Esophagus (tissue), 2 donors: ENCODE data around the gene LPAR4. TPM values are rescaled to one million over a fixed set of nuclear protein-coding genes. Genes with fewer than 3 reads are reported as not detected.
"Not testable (repeated sequence)": the region's sequence is repeated elsewhere in the genome, so short reads cannot be mapped to it uniquely, and the experiment has no call there.

ENCODE experiments used
- H3K27ac ChIP-seq, 2 donors: one replicate each; pipeline ENCODE4 v1.5.1; 2013; ENCODE audit warnings: low read depth in 2 of 2, mild to moderate bottlenecking in 2 of 2, inconsistent platforms in 1 of 2, low read length in 1 of 2, moderate library complexity in 1 of 2
- H3K27me3 ChIP-seq, 2 donors: one replicate each; pipeline ENCODE4 v1.6.1; 2013; ENCODE audit warnings: low read length in 2 of 2, control low read depth in 1 of 2, mild to moderate bottlenecking in 1 of 2; ENCODE audit not compliant: insufficient read depth in 2 of 2, control insufficient read depth in 1 of 2
- H3K36me3 ChIP-seq, 2 donors: one replicate each; pipeline ENCODE4 v1.6.1; 2013; ENCODE audit warnings: low read length in 1 of 2; ENCODE audit not compliant: control insufficient read depth in 2 of 2, insufficient read depth in 2 of 2
- H3K4me1 ChIP-seq, 2 donors: one replicate each; pipeline ENCODE4 v1.6.1; 2013; ENCODE audit warnings: low read length in 1 of 2; ENCODE audit not compliant: control insufficient read depth in 2 of 2, insufficient read depth in 2 of 2
- H3K4me3 ChIP-seq, 2 donors: one replicate each; pipeline ENCODE4 v1.5.1; 2013; ENCODE audit warnings: low read length in 2 of 2, mild to moderate bottlenecking in 2 of 2, low read depth in 1 of 2, moderate library complexity in 1 of 2
- H3K9me3 ChIP-seq, 2 donors: one replicate each; pipeline ENCODE4 v1.6.1; 2013; ENCODE audit warnings: mild to moderate bottlenecking in 2 of 2, low read depth in 1 of 2, low read length in 1 of 2, moderate library complexity in 1 of 2; ENCODE audit not compliant: control insufficient read depth in 2 of 2, insufficient read depth in 1 of 2
- WGBS, 2 donors: extraction: QIAGEN DNeasy Blood & Tissue Kit; methylation state at CpG; one replicate each; pipeline ENCODE4 v1.1.7; 2013; 5-methylcytosine and 5-hydroxymethylcytosine counted together
- polyA plus RNA-seq, 2 donors: library from polyadenylated mRNA; stranded (reverse); fragments of 200-250 nt; gene quantifications; one replicate each; pipeline ENCODE4 v1.2.3, GENCODE V29; 2013
- donor health status: healthy with polysubstance abuse.
- donor health status: Bipolar disorder and iron deficiency.

Gene LPAR4
- polyA plus RNA-seq, 2 donors, result 0.05 to 0.06 TPM

DNA sequence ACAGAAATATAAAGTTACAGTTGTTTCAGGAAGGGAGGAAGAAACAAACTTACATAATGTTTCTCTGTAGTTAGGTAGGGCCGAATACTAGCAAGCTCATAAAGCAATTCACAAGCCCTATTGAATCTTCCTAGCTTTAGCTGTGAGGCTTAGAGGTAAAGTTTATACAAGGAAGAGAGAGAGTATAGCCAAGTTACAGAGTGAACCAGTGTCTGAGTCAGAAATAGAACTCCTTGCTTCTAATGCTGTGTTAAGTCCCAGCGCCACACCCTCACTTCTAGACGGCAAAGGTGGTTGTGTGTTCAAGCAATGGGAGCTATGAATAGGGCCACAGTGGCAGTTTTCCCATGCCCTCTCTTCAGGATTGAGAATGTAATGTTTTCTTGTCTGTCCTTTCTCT, 6.1 kb downstream of the LPAR4 start:
- Histone ChIP-seq H3K9me3 (no peaks in the 10 kb centered on the region), H3K27ac (peak overlapping the region; percentile 26 to 63), H3K36me3 (no peaks in the 10 kb centered on the region), H3K4me3 (no peak overlapping the region), H3K27me3 (no peaks in the 10 kb centered on the region), H3K4me1 (no peaks in the 10 kb centered on the region)
- WGBS, 2 donors, result 43 to 44% methylated on average over 3 of the region's 3 CpGs

DNA sequence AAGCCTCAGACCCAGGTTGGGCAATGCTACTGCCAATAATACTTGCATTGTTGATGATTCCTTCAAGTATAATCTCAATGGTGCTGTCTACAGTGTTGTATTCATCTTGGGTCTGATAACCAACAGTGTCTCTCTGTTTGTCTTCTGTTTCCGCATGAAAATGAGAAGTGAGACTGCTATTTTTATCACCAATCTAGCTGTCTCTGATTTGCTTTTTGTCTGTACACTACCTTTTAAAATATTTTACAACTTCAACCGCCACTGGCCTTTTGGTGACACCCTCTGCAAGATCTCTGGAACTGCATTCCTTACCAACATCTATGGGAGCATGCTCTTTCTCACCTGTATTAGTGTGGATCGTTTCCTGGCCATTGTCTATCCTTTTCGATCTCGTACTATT, 7.4 kb downstream of the LPAR4 start:
- no peaks in the 10 kb centered on the region for H3K36me3 ChIP-seq
- no peaks in the 10 kb centered on the region for H3K27me3 ChIP-seq
- H3K4me1 ChIP-seq, result no peaks in the 10 kb centered on the region
- no peak overlapping the region for H3K27ac ChIP-seq
- H3K4me3 ChIP-seq, result no peak overlapping the region
- no peaks in the 10 kb centered on the region for H3K9me3 ChIP-seq
- WGBS, 2 donors, result 78 to 85% methylated on average over 5 of the region's 5 CpGs

DNA sequence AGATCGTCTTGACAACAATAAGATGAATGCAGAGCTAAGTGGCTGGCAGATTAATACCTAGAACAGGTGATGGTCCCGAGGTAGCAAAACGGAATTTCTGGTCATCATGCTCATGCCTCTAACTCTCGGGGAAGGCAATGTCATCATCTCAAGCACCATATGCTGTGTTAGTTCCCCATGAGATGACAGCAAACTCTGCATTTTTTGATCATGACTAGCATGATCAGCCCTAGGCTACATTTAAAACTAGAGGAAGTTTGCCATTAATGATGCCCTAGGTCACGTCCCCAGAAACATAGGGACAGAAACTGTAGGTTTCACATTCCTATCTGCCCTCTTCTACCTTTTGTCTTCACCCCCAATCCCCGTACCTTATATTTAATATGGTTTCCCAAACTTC, 11.6 kb downstream of the LPAR4 start:
- Histone ChIP-seq H3K9me3 (no peaks in the 10 kb centered on the region), H3K27ac (no peak overlapping the region), H3K36me3 (no peaks in the 10 kb centered on the region), H3K4me3 (no peak overlapping the region), H3K27me3 (no peaks in the 10 kb centered on the region), H3K4me1 (no peaks in the 10 kb centered on the region)
- 74 to 92% methylated on average over 6 of the region's 6 CpGs for WGBS, 2 donors

- Histone ChIP-seq H3K4me3 (no peak overlapping the region), H3K4me1 (no peaks in the 10 kb centered on the region), H3K36me3 (no peaks in the 10 kb centered on the region), H3K27ac (peak overlapping the region in 1 of 2 donors; percentile 74), H3K9me3 (no peaks in the 10 kb centered on the region), H3K27me3 (no peaks in the 10 kb centered on the region)
- 38 to 54% methylated on average over 2 of the region's 2 CpGs for WGBS, 2 donors
These were observed 21.7 kb downstream of the LPAR4 start for GRCh38 chrX:78769101-78769755.

GRCh38 chrX:78769946-78770345, 22.4 kb downstream of the LPAR4 start:
- Histone ChIP-seq H3K27me3 (no peaks in the 10 kb centered on the region), H3K4me3 (no peak overlapping the region), H3K27ac (peak overlapping the region in 1 of 2 donors; percentile 74), H3K4me1 (no peaks in the 10 kb centered on the region), H3K9me3 (no peaks in the 10 kb centered on the region), H3K36me3 (no peaks in the 10 kb centered on the region)

- no peaks in the 10 kb centered on the region for H3K27me3 ChIP-seq
- 83 to 93% methylated on average over 1 of the region's 1 CpG for WGBS, 2 donors
- no peak overlapping the region for H3K27ac ChIP-seq
- H3K4me3 ChIP-seq, result no peak overlapping the region
- peaks cover 0 to 3% of the 10 kb centered on the region in 2 donors for H3K9me3 ChIP-seq
- no peaks in the 10 kb centered on the region for H3K4me1 ChIP-seq
- H3K36me3 ChIP-seq, result no peaks in the 10 kb centered on the region
These were observed 49.4 kb downstream of the LPAR4 start for GRCh38 chrX:78796916-78797315.

- Histone ChIP-seq H3K27ac (no peak overlapping the region), H3K36me3 (no peaks in the 10 kb centered on the region), H3K9me3 (peaks cover 0 to 3% of the 10 kb centered on the region in 2 donors), H3K27me3 (no peaks in the 10 kb centered on the region), H3K4me1 (no peaks in the 10 kb centered on the region), H3K4me3 (no peak overlapping the region)
- 38 to 51% methylated on average over 2 of the region's 2 CpGs for WGBS, 2 donors
These were observed 52.6 kb downstream of the LPAR4 start for GRCh38 chrX:78800114-78800513.

- peaks cover 0 to 3% of the 10 kb centered on the region in 2 donors for H3K9me3 ChIP-seq
- no peaks in the 10 kb centered on the region for H3K36me3 ChIP-seq
These were observed 53.2 kb downstream of the LPAR4 start for GRCh38 chrX:78800694-78801093.

GRCh38 chrX:78801522-78801921, 54.0 kb downstream of the LPAR4 start:
- no peaks in the 10 kb centered on the region for H3K27me3 ChIP-seq
- no peak overlapping the region for H3K4me3 ChIP-seq
- H3K36me3 ChIP-seq, result no peaks in the 10 kb centered on the region
- H3K9me3 ChIP-seq, result peaks cover 0 to 3% of the 10 kb centered on the region in 2 donors
- 61 to 83% methylated on average over 2 of the region's 2 CpGs for WGBS, 2 donors
- no peaks in the 10 kb centered on the region for H3K4me1 ChIP-seq
- H3K27ac ChIP-seq, result no peak overlapping the region

More at GRCh38 chrX:78800694-78801093, 53.2 kb downstream of the LPAR4 start:
- Histone ChIP-seq H3K4me1 (no peaks in the 10 kb centered on the region), H3K4me3 (no peak overlapping the region), H3K27me3 (no peaks in the 10 kb centered on the region), H3K27ac (no peak overlapping the region)

- WGBS, 2 donors, result 73 to 84% methylated on average over 3 of the region's 3 CpGs
- not testable (repeated sequence) for H3K4me3 ChIP-seq, H3K4me1 ChIP-seq, H3K9me3 ChIP-seq, H3K27me3 ChIP-seq, H3K36me3 ChIP-seq, H3K27ac ChIP-seq
These were observed 55.0 kb downstream of the LPAR4 start for GRCh38 chrX:78802526-78802925.
